GM23338 (cell line): ENCODE measurements around the gene NPEPPS. TPM values are rescaled to one million over a fixed set of nuclear protein-coding genes. Genes with fewer than 3 reads are reported as not detected.

Source experiments
- ATAC-seq: fragments of 200-7000 bp; cut with Tn5 transposase; 3 replicates; pipeline ENCODE4 v1.9.1; 2020
- DNase-seq: peaks from one replicate; pipeline ENCODE4 v3.0.0-alpha.2; 2015; ENCODE audit warnings: low spot score
- H2AFZ ChIP-seq: fragments of 200-600 bp; sonication (generic); 2 replicates; pipeline ENCODE4 v1.8.0; 2016; ENCODE audit warnings: antibody characterized with exemption, mild to moderate bottlenecking, moderate library complexity
- H3F3A ChIP-seq: fragments of 200-600 bp; sonication (generic); replicated peaks from 2 replicates; pipeline ENCODE4 v1.8.0; 2017; ENCODE audit warnings: antibody characterized with exemption, mixed run types, low read depth
- H3K27ac ChIP-seq: fragments of 200-600 bp; sonication (generic); 2 replicates; pipeline ENCODE4 v1.6.1; 2016; ENCODE audit warnings: low read depth
- H3K27me3 ChIP-seq: fragments of 200-600 bp; sonication (generic); 2 replicates; pipeline ENCODE4 v1.8.0; 2016; ENCODE audit warnings: mild to moderate bottlenecking, mixed run types, moderate library complexity; ENCODE audit not compliant: insufficient read depth
- H3K36me3 ChIP-seq: fragments of 200-600 bp; sonication (generic); 2 replicates; pipeline ENCODE4 v1.8.0; 2016; ENCODE audit warnings: mild to moderate bottlenecking; ENCODE audit not compliant: insufficient read depth
- H3K4me1 ChIP-seq: fragments of 200-600 bp; sonication (generic); 2 replicates; pipeline ENCODE4 v1.8.0; 2016; ENCODE audit warnings: mild to moderate bottlenecking, moderate library complexity; ENCODE audit not compliant: insufficient read depth
- H3K4me2 ChIP-seq: fragments of 200-600 bp; sonication (generic); 2 replicates; pipeline ENCODE4 v1.7.1; 2017; ENCODE audit warnings: mixed run types
- H3K4me3 ChIP-seq: fragments of 200-600 bp; sonication (generic); 2 replicates; pipeline ENCODE4 v1.6.1; 2016; ENCODE audit warnings: mixed run types
- H3K79me2 ChIP-seq: fragments of 200-600 bp; sonication (generic); replicated peaks from 2 replicates; pipeline ENCODE4 v1.8.0; 2017; ENCODE audit warnings: mild to moderate bottlenecking; ENCODE audit not compliant: insufficient read depth
- H3K9me2 ChIP-seq: fragments of 200-600 bp; sonication (generic); 2 replicates; pipeline ENCODE4 v1.8.0; 2017; ENCODE audit not compliant: insufficient read depth
- H4K20me1 ChIP-seq: fragments of 200-600 bp; sonication (generic); replicated peaks from 2 replicates; pipeline ENCODE4 v1.8.0; 2017; ENCODE audit warnings: mild to moderate bottlenecking; ENCODE audit not compliant: insufficient read depth
- H3K27ac Mint-ChIP-seq: 2 replicates; pipeline ENCODE4 v1.8.0; 2020; ENCODE audit warnings: inconsistent platforms, mild to moderate bottlenecking, moderate library complexity, mixed read lengths
- H3K27me3 Mint-ChIP-seq: 3 replicates; pipeline ENCODE4 v1.8.0; 2022; ENCODE audit warnings: low read depth, mild to moderate bottlenecking, moderate library complexity, mixed read lengths, inconsistent platforms; ENCODE audit not compliant: insufficient read depth, poor library complexity
- H3K36me3 Mint-ChIP-seq: 3 replicates; pipeline ENCODE4 v1.8.0; 2021; ENCODE audit warnings: low read depth, mild to moderate bottlenecking, inconsistent platforms, moderate library complexity, mixed read lengths
- H3K4me1 Mint-ChIP-seq: 3 replicates; pipeline ENCODE4 v1.8.0; 2020; ENCODE audit warnings: mild to moderate bottlenecking, inconsistent platforms, mixed read lengths
- H3K4me3 Mint-ChIP-seq: 3 replicates; pipeline ENCODE4 v1.8.0; 2021; ENCODE audit warnings: moderate library complexity, mild to moderate bottlenecking, inconsistent platforms, mixed read lengths
- H3K9me3 Mint-ChIP-seq: 3 replicates; pipeline ENCODE4 v1.8.0; 2020; ENCODE audit warnings: moderate library complexity, mild to moderate bottlenecking, inconsistent platforms, mixed read lengths
- CREB1 ChIP-seq: fragments of 250-450 bp; sonication (Bioruptor Pico); IDR thresholded peaks from 2 replicates; pipeline ENCODE4 v1.5.0; 2020; ENCODE audit warnings: low read depth, mild to moderate bottlenecking, moderate library complexity
- EZH2 ChIP-seq: fragments of 200-600 bp; sonication (generic); IDR thresholded peaks from one replicate; pipeline ENCODE4 v1.8.0; 2017; ENCODE audit warnings: antibody characterized with exemption, mild to moderate bottlenecking, low read depth; ENCODE audit not compliant: unreplicated experiment
- EZH2phosphoT487 ChIP-seq: fragments of 200-600 bp; sonication (generic); IDR thresholded peaks from one replicate; pipeline ENCODE4 v1.8.1; 2018; ENCODE audit warnings: antibody characterized with exemption; ENCODE audit not compliant: unreplicated experiment
- JUNB ChIP-seq: IDR thresholded peaks from one replicate; pipeline ENCODE4 v1.6.1; 2016; ENCODE audit warnings: antibody characterized with exemption; ENCODE audit not compliant: unreplicated experiment
- NANOG ChIP-seq: IDR thresholded peaks from 2 replicates; pipeline ENCODE4 v1.6.1; 2016; ENCODE audit warnings: antibody characterized with exemption, borderline replicate concordance
- POLR2AphosphoS5 ChIP-seq: IDR thresholded peaks from 2 replicates; pipeline ENCODE4 v1.6.1; 2016; ENCODE audit warnings: antibody characterized with exemption, low read depth
- STAT1 ChIP-seq: IDR thresholded peaks from one replicate; pipeline ENCODE4 v1.6.1; 2016; ENCODE audit warnings: antibody characterized with exemption; ENCODE audit not compliant: unreplicated experiment
- ZNF114 ChIP-seq: fragments of 250-450 bp; sonication (Bioruptor Pico); IDR thresholded peaks from 2 replicates; pipeline ENCODE4 v1.5.0; 2020; ENCODE audit warnings: mild to moderate bottlenecking, moderate library complexity
- ZNF331 ChIP-seq: fragments of 250-450 bp; sonication (Bioruptor Pico); IDR thresholded peaks from 2 replicates; pipeline ENCODE4 v1.5.0; 2020; ENCODE audit warnings: low read depth, mild to moderate bottlenecking, moderate library complexity
- polyA plus RNA-seq: library from polyadenylated mRNA; unstranded; fragments of >200 nt; fragmentation: Nextera tagmentation; extraction: Ambion mirVana; gene quantifications from 2 replicates; pipeline ENCODE4 v1.2.1, GENCODE V29; 2016
- total RNA-seq: library from RNA; depleted of rRNA; stranded (reverse); fragments of >200 nt; shearing (Covaris generic); gene quantifications from 2 replicates; pipeline ENCODE4 v1.2.3, GENCODE V29; 2014
- TF ChIP-seq, protein P1 (sequence below): IDR thresholded peaks from 2 replicates; pipeline ENCODE4 v1.6.1; 2016; ENCODE audit warnings: antibody characterized with exemption
- TF ChIP-seq, protein P2 (sequence below): IDR thresholded peaks from one replicate; pipeline ENCODE4 v1.6.1; 2018; ENCODE audit warnings: antibody characterized with exemption; ENCODE audit not compliant: unreplicated experiment
- TF ChIP-seq, protein P3 (sequence below), 2 experiments: fragments of 200-600 bp in 1 of 2; sonication (generic) in 1 of 2; conservative IDR thresholded peaks; 2 replicates each; pipeline versions ENCODE4 v1.5.1 to v1.6.1; 2016 to 2017; ENCODE audit warnings: antibody characterized with exemption in 2 of 2, low read depth in 2 of 2, mild to moderate bottlenecking in 2 of 2, moderate library complexity in 1 of 2

Gene NPEPPS
- total and polyA plus RNA-seq, 2 experiments from 2014 or later, result 91.5 to 113 TPM

DNA sequence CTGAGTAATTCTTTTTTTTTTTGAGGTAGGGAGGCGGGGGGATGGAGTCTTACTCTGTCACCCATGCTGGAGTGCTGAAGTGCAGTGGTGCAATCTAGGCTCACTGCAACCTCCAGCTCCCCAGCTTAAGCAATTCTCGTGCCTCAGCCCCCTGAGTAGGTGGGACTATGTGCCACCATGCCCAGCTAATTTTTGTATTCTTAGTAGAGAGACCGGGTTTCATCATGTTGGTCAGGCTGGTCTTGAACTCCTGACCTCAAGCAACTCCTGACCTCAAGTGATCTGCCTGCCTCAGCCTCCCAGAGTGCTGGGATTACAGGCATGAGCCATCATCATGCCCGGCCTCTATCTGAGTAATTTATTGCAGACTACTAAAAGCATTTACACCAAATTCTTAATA lies 138.2 kb downstream of the NPEPPS start:
- no peak overlapping the region for H2AFZ ChIP-seq
- H3K27me3 ChIP-seq, result no peaks in the 10 kb centered on the region
- no peak for ATAC-seq
- no peak overlapping the region for H3K4me3 Mint-ChIP-seq
- DNase-seq, result no peak
- H3K4me1 ChIP-seq, result peaks cover 13% of the 10 kb centered on the region
- H3K27me3 Mint-ChIP-seq, result peaks cover 5% of the 10 kb centered on the region
- H3K9me3 Mint-ChIP-seq, result no peaks in the 10 kb centered on the region
- H3K27ac ChIP-seq, result peak overlapping the region; percentile 59; the same call in 1 of the 2 replicates
- H3K79me2 ChIP-seq, result peaks cover 64% of the 10 kb centered on the region
- H4K20me1 ChIP-seq, result peaks cover 57% of the 10 kb centered on the region
- peaks cover 99% of the 10 kb centered on the region for H3K36me3 Mint-ChIP-seq
- no peaks in the 10 kb centered on the region for H3K9me2 ChIP-seq
- no peak for TF ChIP-seq POLR2AphosphoS5
- no peak for TF ChIP-seq CREB1 (CRISPR knock-in tag)
- no peak for TF ChIP-seq JUNB
- TF ChIP-seq, protein P1, sequence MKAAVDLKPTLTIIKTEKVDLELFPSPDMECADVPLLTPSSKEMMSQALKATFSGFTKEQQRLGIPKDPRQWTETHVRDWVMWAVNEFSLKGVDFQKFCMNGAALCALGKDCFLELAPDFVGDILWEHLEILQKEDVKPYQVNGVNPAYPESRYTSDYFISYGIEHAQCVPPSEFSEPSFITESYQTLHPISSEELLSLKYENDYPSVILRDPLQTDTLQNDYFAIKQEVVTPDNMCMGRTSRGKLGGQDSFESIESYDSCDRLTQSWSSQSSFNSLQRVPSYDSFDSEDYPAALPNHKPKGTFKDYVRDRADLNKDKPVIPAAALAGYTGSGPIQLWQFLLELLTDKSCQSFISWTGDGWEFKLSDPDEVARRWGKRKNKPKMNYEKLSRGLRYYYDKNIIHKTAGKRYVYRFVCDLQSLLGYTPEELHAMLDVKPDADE, result no peak
- TF ChIP-seq, protein P2, sequence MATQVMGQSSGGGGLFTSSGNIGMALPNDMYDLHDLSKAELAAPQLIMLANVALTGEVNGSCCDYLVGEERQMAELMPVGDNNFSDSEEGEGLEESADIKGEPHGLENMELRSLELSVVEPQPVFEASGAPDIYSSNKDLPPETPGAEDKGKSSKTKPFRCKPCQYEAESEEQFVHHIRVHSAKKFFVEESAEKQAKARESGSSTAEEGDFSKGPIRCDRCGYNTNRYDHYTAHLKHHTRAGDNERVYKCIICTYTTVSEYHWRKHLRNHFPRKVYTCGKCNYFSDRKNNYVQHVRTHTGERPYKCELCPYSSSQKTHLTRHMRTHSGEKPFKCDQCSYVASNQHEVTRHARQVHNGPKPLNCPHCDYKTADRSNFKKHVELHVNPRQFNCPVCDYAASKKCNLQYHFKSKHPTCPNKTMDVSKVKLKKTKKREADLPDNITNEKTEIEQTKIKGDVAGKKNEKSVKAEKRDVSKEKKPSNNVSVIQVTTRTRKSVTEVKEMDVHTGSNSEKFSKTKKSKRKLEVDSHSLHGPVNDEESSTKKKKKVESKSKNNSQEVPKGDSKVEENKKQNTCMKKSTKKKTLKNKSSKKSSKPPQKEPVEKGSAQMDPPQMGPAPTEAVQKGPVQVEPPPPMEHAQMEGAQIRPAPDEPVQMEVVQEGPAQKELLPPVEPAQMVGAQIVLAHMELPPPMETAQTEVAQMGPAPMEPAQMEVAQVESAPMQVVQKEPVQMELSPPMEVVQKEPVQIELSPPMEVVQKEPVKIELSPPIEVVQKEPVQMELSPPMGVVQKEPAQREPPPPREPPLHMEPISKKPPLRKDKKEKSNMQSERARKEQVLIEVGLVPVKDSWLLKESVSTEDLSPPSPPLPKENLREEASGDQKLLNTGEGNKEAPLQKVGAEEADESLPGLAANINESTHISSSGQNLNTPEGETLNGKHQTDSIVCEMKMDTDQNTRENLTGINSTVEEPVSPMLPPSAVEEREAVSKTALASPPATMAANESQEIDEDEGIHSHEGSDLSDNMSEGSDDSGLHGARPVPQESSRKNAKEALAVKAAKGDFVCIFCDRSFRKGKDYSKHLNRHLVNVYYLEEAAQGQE, result no peak
- no peak for TF ChIP-seq ZNF114 (CRISPR knock-in tag)
- no peak for TF ChIP-seq STAT1
- no peak for TF ChIP-seq ZNF331
- no peak for TF ChIP-seq EZH2phosphoT487
- no peak for TF ChIP-seq EZH2
- TF ChIP-seq, protein P3, sequence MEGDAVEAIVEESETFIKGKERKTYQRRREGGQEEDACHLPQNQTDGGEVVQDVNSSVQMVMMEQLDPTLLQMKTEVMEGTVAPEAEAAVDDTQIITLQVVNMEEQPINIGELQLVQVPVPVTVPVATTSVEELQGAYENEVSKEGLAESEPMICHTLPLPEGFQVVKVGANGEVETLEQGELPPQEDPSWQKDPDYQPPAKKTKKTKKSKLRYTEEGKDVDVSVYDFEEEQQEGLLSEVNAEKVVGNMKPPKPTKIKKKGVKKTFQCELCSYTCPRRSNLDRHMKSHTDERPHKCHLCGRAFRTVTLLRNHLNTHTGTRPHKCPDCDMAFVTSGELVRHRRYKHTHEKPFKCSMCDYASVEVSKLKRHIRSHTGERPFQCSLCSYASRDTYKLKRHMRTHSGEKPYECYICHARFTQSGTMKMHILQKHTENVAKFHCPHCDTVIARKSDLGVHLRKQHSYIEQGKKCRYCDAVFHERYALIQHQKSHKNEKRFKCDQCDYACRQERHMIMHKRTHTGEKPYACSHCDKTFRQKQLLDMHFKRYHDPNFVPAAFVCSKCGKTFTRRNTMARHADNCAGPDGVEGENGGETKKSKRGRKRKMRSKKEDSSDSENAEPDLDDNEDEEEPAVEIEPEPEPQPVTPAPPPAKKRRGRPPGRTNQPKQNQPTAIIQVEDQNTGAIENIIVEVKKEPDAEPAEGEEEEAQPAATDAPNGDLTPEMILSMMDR (conservative IDR thresholded peaks at IDR 0.05; ENCODE audit: low read depth in 2 of 2), result no peak
- no peak for TF ChIP-seq NANOG
- no peak overlapping the region for H3K4me2 ChIP-seq
- H3K36me3 ChIP-seq, result peaks cover 87% of the 10 kb centered on the region
- peaks cover 15% of the 10 kb centered on the region for H3K4me1 Mint-ChIP-seq
- H3F3A ChIP-seq, result peaks cover 64% of the 10 kb centered on the region
- no peak overlapping the region for H3K27ac Mint-ChIP-seq
- H3K4me3 ChIP-seq, result no peak overlapping the region
